ENCODE measurements around the gene MLIP. TPM values are rescaled to one million over a fixed set of nuclear protein-coding genes. Genes with fewer than 3 reads are reported as not detected.

The MLIP gene
- total and polyA plus RNA-seq, 2 of the 8 experiments (the other 6 are each of a cell fraction or from before 2014, with no cell fraction given): not detected

GRCh38 chr6:54266400-54266923, 155.2 kb downstream of the MLIP start (continued):
- TF ChIP-seq CHD7 (IDR thresholded peaks at IDR 0.05; ENCODE audit: insufficient replicate concordance, low read length) (no peak), TAF7 (optimal IDR thresholded peaks at IDR 0.05; ENCODE audit: borderline replicate concordance, low read depth, low read length) (no peak), SIX5 (IDR thresholded peaks at IDR 0.05; ENCODE audit: low read depth, low read length) (no peak)
